HUES48 (cell line): Measurements from ENCODE around the gene GCNT4.

Experiments
- H3K27ac ChIP-seq: one replicate; pipeline ENCODE4 v1.7.0; 2013; ENCODE audit warnings: low read depth, low read length, inconsistent platforms
- H3K27me3 ChIP-seq: 2 replicates; pipeline ENCODE4 v1.6.1; 2013; ENCODE audit warnings: mild to moderate bottlenecking, low read length; ENCODE audit not compliant: control insufficient read depth, insufficient read depth
- H3K36me3 ChIP-seq: 2 replicates; pipeline ENCODE4 v1.6.1; 2013; ENCODE audit warnings: low read length; ENCODE audit not compliant: control insufficient read depth, insufficient read depth
- H3K4me1 ChIP-seq: 2 replicates; pipeline ENCODE4 v1.6.1; 2013; ENCODE audit warnings: mild to moderate bottlenecking, low read length; ENCODE audit not compliant: control insufficient read depth, insufficient read depth
- H3K4me3 ChIP-seq: 2 replicates; pipeline ENCODE4 v1.5.1; 2013; ENCODE audit warnings: mild to moderate bottlenecking, low read depth, low read length
- H3K9ac ChIP-seq: 2 replicates; pipeline ENCODE4 v1.6.1; 2013; ENCODE audit warnings: mild to moderate bottlenecking, low read depth, low read length, moderate library complexity
- H3K9me3 ChIP-seq: 2 replicates; pipeline ENCODE4 v1.6.1; 2013; ENCODE audit warnings: low read length; ENCODE audit not compliant: control insufficient read depth, insufficient read depth

Gene GCNT4

GRCh38 chr5:75067434-75067833 lies 15.1 kb upstream of the GCNT4 start:
- H3K4me1 ChIP-seq = no peaks in the 10 kb centered on the region

GRCh38 chr5:75062925-75063531 lies 10.7 kb upstream of the GCNT4 start:
- Histone ChIP-seq H3K36me3 (no peaks in the 10 kb centered on the region), H3K9ac (no peak overlapping the region), H3K27me3 (no peaks in the 10 kb centered on the region), H3K4me1 (no peaks in the 10 kb centered on the region), H3K27ac (no peak overlapping the region), H3K9me3 (no peaks in the 10 kb centered on the region), H3K4me3 (no peak overlapping the region)

More at GRCh38 chr5:75067434-75067833, 15.1 kb upstream of the GCNT4 start:
- H3K9ac ChIP-seq = no peak overlapping the region
- no peak overlapping the region for H3K4me3 ChIP-seq
- no peaks in the 10 kb centered on the region for H3K9me3 ChIP-seq
- no peaks in the 10 kb centered on the region for H3K36me3 ChIP-seq
- no peak overlapping the region for H3K27ac ChIP-seq
- no peaks in the 10 kb centered on the region for H3K27me3 ChIP-seq

GRCh38 chr5:75059912-75060545 lies 7.7 kb upstream of the GCNT4 start:
- Histone ChIP-seq H3K27ac (no peak overlapping the region), H3K9ac (no peak overlapping the region), H3K4me1 (peaks cover 20% of the 10 kb centered on the region)

GRCh38 chr5:75058986-75059535 lies 6.7 kb upstream of the GCNT4 start:
- peaks cover 10% of the 10 kb centered on the region for H3K27me3 ChIP-seq
- no peak overlapping the region for H3K9ac ChIP-seq
- H3K36me3 ChIP-seq = no peaks in the 10 kb centered on the region
- no peak overlapping the region for H3K4me3 ChIP-seq
- no peak overlapping the region for H3K27ac ChIP-seq
- H3K9me3 ChIP-seq = no peaks in the 10 kb centered on the region
- H3K4me1 ChIP-seq = peaks cover 27% of the 10 kb centered on the region

More at GRCh38 chr5:75059912-75060545, 7.7 kb upstream of the GCNT4 start:
- Histone ChIP-seq H3K36me3 (no peaks in the 10 kb centered on the region), H3K4me3 (no peak overlapping the region), H3K9me3 (no peaks in the 10 kb centered on the region), H3K27me3 (peaks cover under 1% of the 10 kb centered on the region)

GRCh38 chr5:75057561-75057960 lies 5.2 kb upstream of the GCNT4 start:
- H3K36me3 ChIP-seq = no peaks in the 10 kb centered on the region
- no peaks in the 10 kb centered on the region for H3K9me3 ChIP-seq
- no peak overlapping the region for H3K9ac ChIP-seq
- H3K27ac ChIP-seq = no peak overlapping the region
- H3K4me1 ChIP-seq = peaks cover 27% of the 10 kb centered on the region
- peaks cover 24% of the 10 kb centered on the region for H3K27me3 ChIP-seq
- H3K4me3 ChIP-seq = no peak overlapping the region

- Histone ChIP-seq H3K36me3 (no peaks in the 10 kb centered on the region), H3K4me3 (peak overlapping the region; percentile 70; the same call in 1 of the 2 replicates), H3K9me3 (no peaks in the 10 kb centered on the region), H3K9ac (peak overlapping the region; percentile 84), H3K4me1 (peaks cover 36% of the 10 kb centered on the region), H3K27ac (peak overlapping the region; percentile 84), H3K27me3 (peaks cover 42% of the 10 kb centered on the region)
Observed at GRCh38 chr5:75055727-75056144, 3.4 kb upstream of the GCNT4 start.

- peak overlapping the region; percentile 70 for H3K4me3 ChIP-seq
- H3K9ac ChIP-seq = peak overlapping the region; percentile 84
- H3K27me3 ChIP-seq = peaks cover 45% of the 10 kb centered on the region
- no peaks in the 10 kb centered on the region for H3K36me3 ChIP-seq
- peak overlapping the region; percentile 84 for H3K27ac ChIP-seq
- H3K9me3 ChIP-seq = no peaks in the 10 kb centered on the region
- H3K4me1 ChIP-seq = peaks cover 48% of the 10 kb centered on the region
Observed at GRCh38 chr5:75054134-75054930, 2.0 kb upstream of the GCNT4 start.

- Histone ChIP-seq H3K4me1 (peaks cover 53% of the 10 kb centered on the region), H3K27ac (peak overlapping the region; percentile 71), H3K9me3 (no peaks in the 10 kb centered on the region), H3K4me3 (peak overlapping the region; percentile 70), H3K9ac (peak overlapping the region; percentile 84), H3K36me3 (no peaks in the 10 kb centered on the region), H3K27me3 (peaks cover 45% of the 10 kb centered on the region)
Observed at GRCh38 chr5:75053304-75054133, 1.2 kb upstream of the GCNT4 start.

GRCh38 chr5:75053054-75053303 lies 621 bp upstream of the GCNT4 start:
- H3K27me3 ChIP-seq = peaks cover 45% of the 10 kb centered on the region

GRCh38 chr5:75051217-75051751 lies 1.1 kb downstream of the GCNT4 start:
- no peaks in the 10 kb centered on the region for H3K9me3 ChIP-seq
- H3K27ac ChIP-seq = no peak overlapping the region
- H3K27me3 ChIP-seq = peaks cover 45% of the 10 kb centered on the region
- peak overlapping the region; percentile 84 for H3K9ac ChIP-seq
- 0 out of 2 replicates have a peak, but pooled peaks cover 1% of the 10 kb centered on the region for H3K36me3 ChIP-seq
- H3K4me3 ChIP-seq = peak overlapping the region; percentile 70
- peaks cover 44% of the 10 kb centered on the region for H3K4me1 ChIP-seq

More at GRCh38 chr5:75053054-75053303, 621 bp upstream of the GCNT4 start:
- H3K9me3 ChIP-seq = no peaks in the 10 kb centered on the region
- H3K4me3 ChIP-seq = peak overlapping the region; percentile 70
- no peaks in the 10 kb centered on the region for H3K36me3 ChIP-seq
- H3K27ac ChIP-seq = no peak overlapping the region
- H3K4me1 ChIP-seq = peaks cover 53% of the 10 kb centered on the region
- peak overlapping the region; percentile 84 for H3K9ac ChIP-seq
